Kidney epithelial cell (primary cell): ENCODE results near the gene NXN. TPM values are rescaled to one million over a fixed set of nuclear protein-coding genes. Genes with fewer than 3 reads are reported as not detected.
A peak's percentile ranks its signal among the peaks of the same experiment; 100 is the strongest.

Experiments used
- DNase-seq: peaks from one replicate; pipeline ENCODE4 v3.0.0-alpha.2; 2010; ENCODE audit warnings: low read depth
- H3K27me3 ChIP-seq: 2 replicates; pipeline ENCODE4 v1.6.0; 2011; ENCODE audit warnings: low read length; ENCODE audit not compliant: control insufficient read depth, insufficient read depth
- H3K36me3 ChIP-seq: 2 replicates; pipeline ENCODE4 v1.5.1; 2011; ENCODE audit warnings: low read length; ENCODE audit not compliant: control insufficient read depth, insufficient read depth
- H3K4me3 ChIP-seq: 2 replicates; pipeline ENCODE4 v1.5.1; 2011; ENCODE audit warnings: low read depth, mild to moderate bottlenecking, control low read depth, low read length
- total RNA-seq: library from RNA; depleted of rRNA; stranded (reverse); fragments of >200 nt; gene quantifications from 2 replicates; pipeline ENCODE4 v1.2.3, GENCODE V29; 2015
- TF ChIP-seq, protein P1 (sequence below): IDR thresholded peaks from 2 replicates; pipeline ENCODE4 v1.5.1; 2011; ENCODE audit warnings: mild to moderate bottlenecking, moderate library complexity, low read length, control low read depth, inconsistent platforms; ENCODE audit not compliant: insufficient read depth, poor library complexity, severe bottlenecking

NXN gene
- 30.2 and 34.3 TPM in 2 replicates for total RNA-seq

GRCh38 chr17:979539-980405 lies at the start of gene NXN:
Gene NXN (minus strand): TSS chr17:979776.
- Histone ChIP-seq H3K36me3 (no peaks in the 10 kb centered on the region), H3K27me3 (no peaks in the 10 kb centered on the region), H3K4me3 (peak within 1 kb of the TSS; percentile 87)
- TF ChIP-seq, protein P1, sequence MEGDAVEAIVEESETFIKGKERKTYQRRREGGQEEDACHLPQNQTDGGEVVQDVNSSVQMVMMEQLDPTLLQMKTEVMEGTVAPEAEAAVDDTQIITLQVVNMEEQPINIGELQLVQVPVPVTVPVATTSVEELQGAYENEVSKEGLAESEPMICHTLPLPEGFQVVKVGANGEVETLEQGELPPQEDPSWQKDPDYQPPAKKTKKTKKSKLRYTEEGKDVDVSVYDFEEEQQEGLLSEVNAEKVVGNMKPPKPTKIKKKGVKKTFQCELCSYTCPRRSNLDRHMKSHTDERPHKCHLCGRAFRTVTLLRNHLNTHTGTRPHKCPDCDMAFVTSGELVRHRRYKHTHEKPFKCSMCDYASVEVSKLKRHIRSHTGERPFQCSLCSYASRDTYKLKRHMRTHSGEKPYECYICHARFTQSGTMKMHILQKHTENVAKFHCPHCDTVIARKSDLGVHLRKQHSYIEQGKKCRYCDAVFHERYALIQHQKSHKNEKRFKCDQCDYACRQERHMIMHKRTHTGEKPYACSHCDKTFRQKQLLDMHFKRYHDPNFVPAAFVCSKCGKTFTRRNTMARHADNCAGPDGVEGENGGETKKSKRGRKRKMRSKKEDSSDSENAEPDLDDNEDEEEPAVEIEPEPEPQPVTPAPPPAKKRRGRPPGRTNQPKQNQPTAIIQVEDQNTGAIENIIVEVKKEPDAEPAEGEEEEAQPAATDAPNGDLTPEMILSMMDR: peak; percentile 10
- no peak for DNase-seq

DNA sequence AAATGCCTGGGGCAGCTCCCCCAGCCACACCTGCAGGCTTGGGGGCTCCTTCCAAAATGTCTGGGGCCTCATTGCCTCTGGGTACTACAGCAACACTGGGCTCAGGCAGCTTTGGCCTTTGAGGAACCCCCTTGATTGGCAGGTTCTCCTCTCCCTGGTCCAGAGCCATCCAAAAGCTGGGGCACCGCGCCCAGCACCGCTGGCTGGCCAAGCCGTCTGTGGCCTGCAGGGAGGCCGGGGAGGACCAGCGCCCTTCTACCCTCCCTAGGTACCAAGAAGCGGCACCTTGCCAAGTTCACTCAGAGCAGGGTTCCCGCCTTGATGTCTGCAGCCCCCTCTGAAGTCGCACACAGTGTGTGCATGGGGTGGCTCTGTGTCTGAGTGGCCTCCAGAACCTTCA lies 47.5 kb upstream of the NXN start:
- TF ChIP-seq, protein P1: no peak
- Histone ChIP-seq H3K4me3 (no peak overlapping the region), H3K36me3 (no peaks in the 10 kb centered on the region), H3K27me3 (no peaks in the 10 kb centered on the region)
- DNase-seq: no peak

- Histone ChIP-seq H3K27me3 (no peaks in the 10 kb centered on the region), H3K4me3 (no peak overlapping the region), H3K36me3 (no peaks in the 10 kb centered on the region)
- TF ChIP-seq, protein P1: no peak
- DNase-seq: no peak
Observed at GRCh38 chr17:1026599-1026975, 47.0 kb upstream of the NXN start.

- TF ChIP-seq, protein P1: no peak
- no peak overlapping the region for H3K4me3 ChIP-seq
- no peaks in the 10 kb centered on the region for H3K36me3 ChIP-seq
- H3K27me3 ChIP-seq: no peaks in the 10 kb centered on the region
- no peak for DNase-seq
Observed at GRCh38 chr17:1025733-1026598, 46.4 kb upstream of the NXN start.

DNA sequence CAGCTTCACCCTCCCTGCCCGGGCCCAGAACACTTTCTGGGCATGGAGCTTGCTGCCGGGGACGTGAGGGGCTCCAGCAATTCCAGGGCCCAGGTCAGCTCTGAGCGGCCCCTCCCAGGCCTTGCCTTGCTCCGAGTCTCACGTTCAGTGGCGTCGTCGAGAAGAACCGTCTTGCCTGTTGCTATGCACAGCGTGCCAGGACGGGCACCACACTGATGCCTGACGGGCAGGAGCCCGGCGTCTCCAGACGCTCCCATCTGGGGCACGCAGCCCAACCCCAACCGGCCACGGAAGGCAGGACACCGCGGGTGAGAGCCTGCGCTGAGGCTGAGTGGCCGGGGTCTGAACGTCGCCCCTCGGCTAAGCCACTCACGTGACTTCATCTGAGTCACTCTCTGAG lies 44.5 kb upstream of the NXN start:
- TF ChIP-seq, protein P1: no peak
- DNase-seq: no peak
- H3K36me3 ChIP-seq: no peaks in the 10 kb centered on the region
- no peaks in the 10 kb centered on the region for H3K27me3 ChIP-seq
- H3K4me3 ChIP-seq: no peak overlapping the region
